Mesodermal cell (in vitro differentiated cells): Measurements from ENCODE around the gene MUC6.
"Not testable (repeated sequence)": the region's sequence is repeated elsewhere in the genome, so short reads cannot be mapped to it uniquely, and the experiment has no call there.

ENCODE experiments used
- H3K27ac ChIP-seq: 2 replicates; pipeline ENCODE4 v1.7.0; 2013; ENCODE audit warnings: mild to moderate bottlenecking, low read depth, low read length, moderate library complexity; ENCODE audit not compliant: severe bottlenecking
- H3K36me3 ChIP-seq: 2 replicates; pipeline ENCODE4 v1.7.1; 2013; ENCODE audit warnings: mild to moderate bottlenecking, low read length, moderate library complexity; ENCODE audit not compliant: control insufficient read depth, insufficient read depth
- H3K4me1 ChIP-seq: one replicate; pipeline ENCODE4 v1.7.1; 2013; ENCODE audit warnings: mild to moderate bottlenecking, low read length; ENCODE audit not compliant: insufficient read depth, control insufficient read depth, poor library complexity, severe bottlenecking
- H3K4me3 ChIP-seq: 2 replicates; pipeline ENCODE4 v1.7.0; 2013; ENCODE audit warnings: low read length, control low read depth, mild to moderate bottlenecking; ENCODE audit not compliant: insufficient read depth, poor library complexity, severe bottlenecking; ENCODE audit errors: extremely low read depth
- H3K9me3 ChIP-seq: 2 replicates; pipeline ENCODE4 v1.7.1; 2013; ENCODE audit warnings: mild to moderate bottlenecking, low read length, moderate library complexity; ENCODE audit not compliant: control insufficient read depth
- WGBS, 2 experiments: methylation state at CpG; one replicate each; pipeline ENCODE4 v1.1.5; 2013; ENCODE audit warnings: missing lambda C conversion rate in 2 of 2; ENCODE audit not compliant: insufficient coverage in 2 of 2; 5-methylcytosine and 5-hydroxymethylcytosine counted together

The MUC6 gene

GRCh38 chr11:980438-981357 is 55.8 kb downstream of the MUC6 start:
- no peak overlapping the region for H3K4me3 ChIP-seq
- H3K36me3 ChIP-seq: peaks cover 84% of the 10 kb centered on the region
- WGBS, 2 experiments: 97 to 98% methylated on average over 23 to 26 of the region's 26 CpGs
- no peak overlapping the region for H3K27ac ChIP-seq
- no peaks in the 10 kb centered on the region for H3K9me3 ChIP-seq
- H3K4me1 ChIP-seq: no peaks in the 10 kb centered on the region

- Histone ChIP-seq H3K9me3 (no peaks in the 10 kb centered on the region), H3K4me1 (no peaks in the 10 kb centered on the region), H3K36me3 (peaks cover 79% of the 10 kb centered on the region), H3K4me3 (no peak overlapping the region), H3K27ac (no peak overlapping the region)
- 95 to 96% methylated on average over 12 to 16 of the region's 16 CpGs for WGBS, 2 experiments
Observed at GRCh38 chr11:978781-979180, 57.7 kb downstream of the MUC6 start.

GRCh38 chr11:977830-978720 is 58.4 kb downstream of the MUC6 start:
- 96 to 97% methylated on average over 26 to 28 of the region's 28 CpGs for WGBS, 2 experiments
- Histone ChIP-seq H3K36me3 (peaks cover 82% of the 10 kb centered on the region), H3K4me3 (no peak overlapping the region), H3K27ac (no peak overlapping the region), H3K9me3 (no peaks in the 10 kb centered on the region), H3K4me1 (no peaks in the 10 kb centered on the region)

GRCh38 chr11:976431-977160 is 59.9 kb downstream of the MUC6 start:
- WGBS, 2 experiments: 93% methylated on average over 22 to 23 of the region's 26 CpGs
- no peaks in the 10 kb centered on the region for H3K9me3 ChIP-seq
- no peaks in the 10 kb centered on the region for H3K4me1 ChIP-seq
- H3K36me3 ChIP-seq: peaks cover 83% of the 10 kb centered on the region
- no peak overlapping the region for H3K4me3 ChIP-seq
- no peak overlapping the region for H3K27ac ChIP-seq

- Histone ChIP-seq H3K4me1 (no peaks in the 10 kb centered on the region), H3K36me3 (peaks cover 83% of the 10 kb centered on the region), H3K4me3 (no peak overlapping the region), H3K9me3 (no peaks in the 10 kb centered on the region), H3K27ac (no peak overlapping the region)
- WGBS, 2 experiments: 79 to 92% methylated on average over 7 to 11 of the region's 15 CpGs
Observed at GRCh38 chr11:975827-976226, 60.7 kb downstream of the MUC6 start.

- H3K9me3 ChIP-seq, H3K4me3 ChIP-seq, H3K27ac ChIP-seq, H3K4me1 ChIP-seq: not testable (repeated sequence)
- WGBS, 2 experiments: 93 to 94% methylated on average over 38 to 41 of the region's 41 CpGs
- H3K36me3 ChIP-seq: peaks cover 84% of the 10 kb centered on the region
Observed at GRCh38 chr11:975376-975775, 61.1 kb downstream of the MUC6 start.

- Histone ChIP-seq H3K27ac (no peak overlapping the region), H3K4me1 (no peaks in the 10 kb centered on the region), H3K4me3 (no peak overlapping the region), H3K36me3 (peaks cover 89% of the 10 kb centered on the region), H3K9me3 (no peaks in the 10 kb centered on the region)
- 96 to 99% methylated on average over 10 of the region's 11 CpGs for WGBS, 2 experiments
Observed at GRCh38 chr11:973237-973636, 63.3 kb downstream of the MUC6 start.

GRCh38 chr11:972523-973211 is 63.9 kb downstream of the MUC6 start:
- Histone ChIP-seq H3K9me3 (no peaks in the 10 kb centered on the region), H3K4me3 (no peak overlapping the region), H3K4me1 (no peaks in the 10 kb centered on the region), H3K36me3 (peaks cover 88% of the 10 kb centered on the region), H3K27ac (no peak overlapping the region)
- 97% methylated on average over 21 to 26 of the region's 26 CpGs for WGBS, 2 experiments

- Histone ChIP-seq H3K27ac (no peak overlapping the region), H3K36me3 (peaks cover 86% of the 10 kb centered on the region), H3K4me1 (no peaks in the 10 kb centered on the region), H3K4me3 (no peak overlapping the region), H3K9me3 (no peaks in the 10 kb centered on the region)
- WGBS, 2 experiments: 96% methylated on average over 31 of the region's 31 CpGs
Observed at GRCh38 chr11:971731-972365, 64.7 kb downstream of the MUC6 start.
